Measurements from ENCODE around the gene LCE1A.

LCE1A gene

GRCh38 chr1:152873495-152873894, 46.2 kb downstream of the LCE1A start:
- no peak for TF ChIP-seq CTCF (IDR thresholded peaks at IDR 0.05; ENCODE audit: borderline replicate concordance, control extremely low read depth, extremely low read depth, insufficient read depth, missing control alignments)
- in situ Hi-C loops (cut with MboI; ENCODE audit: low sequenced_read_pairs, unreplicated experiment): loop anchor here (10.0 kb wide), 1 partner anchor 51 kb away; no protein-coding TSS in a partner anchor
- DNase-seq (ENCODE audit: low spot score): no peak

GRCh38 chr1:152876827-152877226, 49.6 kb downstream of the LCE1A start:
- no peak for DNase-seq (ENCODE audit: low spot score)
- in situ Hi-C loops (cut with MboI; ENCODE audit: low sequenced_read_pairs, unreplicated experiment): loop anchor here (10.0 kb wide), 1 partner anchor 48 kb away; no protein-coding TSS in a partner anchor
- TF ChIP-seq CTCF (IDR thresholded peaks at IDR 0.05; ENCODE audit: borderline replicate concordance, control extremely low read depth, extremely low read depth, insufficient read depth, missing control alignments): no peak

Measured in GM13976 (cell line).